Type B pancreatic cell (in vitro differentiated cells): Measurements from ENCODE around the gene RAB1B. TPM values are rescaled to one million over a fixed set of nuclear protein-coding genes. Genes with fewer than 3 reads are reported as not detected.
A peak's percentile ranks its signal among the peaks of the same experiment; 100 is the strongest.
"Not testable (repeated sequence)": the region's sequence is repeated elsewhere in the genome, so short reads cannot be mapped to it uniquely, and the experiment has no call there.

Source experiments
- DNase-seq: peaks from one replicate; pipeline ENCODE4 v3.0.0; 2021; ENCODE audit warnings: mixed read lengths; ENCODE audit not compliant: unreplicated experiment; ENCODE audit errors: extremely low spot score
- H3K27ac Mint-ChIP-seq: 2 replicates; pipeline ENCODE4 v1.8.0; 2021; ENCODE audit warnings: mild to moderate bottlenecking, mixed read lengths
- H3K27me3 Mint-ChIP-seq: 2 replicates; pipeline ENCODE4 v1.8.0; 2021; ENCODE audit warnings: mixed read lengths
- H3K36me3 Mint-ChIP-seq: 2 replicates; pipeline ENCODE4 v1.8.0; 2021; ENCODE audit warnings: mixed read lengths
- H3K4me1 Mint-ChIP-seq: one replicate; pipeline ENCODE4 v1.8.0; 2021; ENCODE audit warnings: mixed read lengths; ENCODE audit not compliant: unreplicated experiment
- H3K4me3 Mint-ChIP-seq: 2 replicates; pipeline ENCODE4 v1.8.0; 2021; ENCODE audit warnings: mild to moderate bottlenecking, mixed read lengths
- H3K9me3 Mint-ChIP-seq: 2 replicates; pipeline ENCODE4 v1.8.0; 2021; ENCODE audit warnings: mixed read lengths
- CTCF ChIP-seq: fragments of 200-600 bp; sonication (generic); conservative IDR thresholded peaks from 2 replicates; pipeline ENCODE4 v1.5.0; 2021; ENCODE audit warnings: antibody characterized with exemption, mild to moderate bottlenecking
- total RNA-seq: library from RNA; stranded (reverse); gene quantifications from 2 replicates; pipeline ENCODE4 v1.2.1, GENCODE V29; 2021; ENCODE audit warnings: low replicate concordance

RAB1B gene
- total RNA-seq, 1 donor from 2014 or later, result 96.4 TPM

GRCh38 chr11:66275396-66275795 is 7.0 kb downstream of the RAB1B start:
- H3K36me3 Mint-ChIP-seq, result peaks cover 5% of the 10 kb centered on the region
- DNase-seq, result no peak
- H3K4me1 Mint-ChIP-seq, result peaks cover 12% of the 10 kb centered on the region
- no peak for TF ChIP-seq CTCF
- H3K4me3 Mint-ChIP-seq, result no peak overlapping the region
- H3K9me3 Mint-ChIP-seq, result no peaks in the 10 kb centered on the region
- no peaks in the 10 kb centered on the region for H3K27me3 Mint-ChIP-seq
- H3K27ac Mint-ChIP-seq, result no peak overlapping the region

- Mint-ChIP-seq H3K4me3 (peak overlapping the region; percentile 34), H3K27ac (no peak overlapping the region), H3K36me3 (peaks cover 5% of the 10 kb centered on the region), H3K9me3 (no peaks in the 10 kb centered on the region), H3K27me3 (peaks cover 3% of the 10 kb centered on the region), H3K4me1 (peaks cover 16% of the 10 kb centered on the region)
- DNase-seq, result no peak
- no peak for TF ChIP-seq CTCF
Measured at GRCh38 chr11:66275984-66276612, 7.7 kb downstream of the RAB1B start.

GRCh38 chr11:66276619-66277018 is 8.2 kb downstream of the RAB1B start:
- Mint-ChIP-seq H3K4me1 (peaks cover 21% of the 10 kb centered on the region), H3K4me3 (peak overlapping the region; percentile 34)
- H3K27me3 Mint-ChIP-seq, result not testable (repeated sequence)

GRCh38 chr11:66277064-66277463 is 8.6 kb downstream of the RAB1B start:
- H3K9me3 Mint-ChIP-seq, H3K36me3 Mint-ChIP-seq, H3K27me3 Mint-ChIP-seq, H3K27ac Mint-ChIP-seq, DNase-seq: not testable (repeated sequence)
- H3K4me1 Mint-ChIP-seq, result peaks cover 21% of the 10 kb centered on the region
- peak overlapping the region; percentile 45 for H3K4me3 Mint-ChIP-seq

More at GRCh38 chr11:66276619-66277018, 8.2 kb downstream of the RAB1B start:
- not testable (repeated sequence) for H3K27ac Mint-ChIP-seq, H3K9me3 Mint-ChIP-seq, H3K36me3 Mint-ChIP-seq, DNase-seq

- H3K36me3 Mint-ChIP-seq, result peaks cover 5% of the 10 kb centered on the region
- H3K27ac Mint-ChIP-seq, result no peak within 1 kb of the TSS
- peaks cover 4% of the 10 kb centered on the region for H3K27me3 Mint-ChIP-seq
- DNase-seq, result no peak
- no peaks in the 10 kb centered on the region for H3K9me3 Mint-ChIP-seq
- TF ChIP-seq CTCF, result no peak
- H3K4me1 Mint-ChIP-seq, result peaks cover 21% of the 10 kb centered on the region
- peak within 1 kb of the TSS; percentile 81 for H3K4me3 Mint-ChIP-seq
Measured at GRCh38 chr11:66277471-66278362, 9.3 kb downstream of the RAB1B start, which contains the start of gene CNIH2. Gene CNIH2 (plus strand): TSS chr11:66278175. CDS start chr11:66278457, 282 bp downstream.

- Mint-ChIP-seq H3K4me1 (peaks cover 21% of the 10 kb centered on the region), H3K36me3 (peaks cover under 1% of the 10 kb centered on the region), H3K9me3 (no peaks in the 10 kb centered on the region), H3K27ac (no peak overlapping the region), H3K27me3 (peaks cover 4% of the 10 kb centered on the region), H3K4me3 (peak overlapping the region; percentile 81)
- DNase-seq, result no peak
- no peak for TF ChIP-seq CTCF
Measured at GRCh38 chr11:66278363-66279091, 10.1 kb downstream of the RAB1B start.
